K562 (cell line): ENCODE results near the gene ALOX5. TPM values are rescaled to one million over a fixed set of nuclear protein-coding genes. Genes with fewer than 3 reads are reported as not detected.
A peak's percentile ranks its signal among the peaks of the same experiment; 100 is the strongest.

Experiments
- ATAC-seq: fragments of 200-7000 bp; cut with Tn5 transposase; 3 replicates; pipeline ENCODE4 v1.9.1; 2020; ENCODE audit warnings: moderate library complexity
- BruUV-seq: library from RNA; stranded (reverse); fragments of 400-500 nt; replicated peaks from 2 replicates; lab custom pipeline; 2021; lab: Mats Ljungman, UMichigan
- CTCF ChIA-PET: fragments of 300-600 bp; formaldehyde crosslinking; extraction: SDS; loops from one replicate; lab custom pipeline; 2021; ENCODE audit warnings: low intra/inter-chr PET ratio; lab: Yijun Ruan, JAX
- POLR2A ChIA-PET: fragments of 300-600, 350-650 bp; sonication (Branson Sonifier 250); formaldehyde crosslinking; extraction: SDS; loops from one replicate; lab custom pipeline; 2021; ENCODE audit warnings: antibody characterized with exemption, inconsistent platforms; lab: Yijun Ruan, JAX
- DNase-seq, 4 experiments: peaks; one replicate each; pipeline versions ENCODE4 v3.0.0 to v3.0.0-alpha.2; 2011 to 2018; ENCODE audit warnings: low spot score in 3 of 4, mixed read lengths in 3 of 4; ENCODE audit errors: extremely low read depth in 1 of 4
- FAIRE-seq: peaks from 2 replicates; lab custom pipeline; 2011; peaks lifted over from hg19 to GRCh38; lab: Jason Lieb, UNC
- H2AFZ ChIP-seq: 2 replicates; pipeline ENCODE4 v1.6.0; 2011; ENCODE audit warnings: low read depth, low read length, control low read depth, inconsistent platforms
- H3K27ac ChIP-seq: fragments of 200-600 bp; 3 replicates; pipeline ENCODE4 v1.8.0; 2011; ENCODE audit warnings: low read depth, mild to moderate bottlenecking, control low read depth, inconsistent platforms, low read length, moderate library complexity, mixed read lengths; ENCODE audit errors: extremely low read depth
- H3K27me3 ChIP-seq, 2 experiments: fragments of 300-600 bp in 1 of 2; 2 replicates in 1 of 2; 3 replicates in 1 of 2; pipeline versions ENCODE4 v1.6.0 to v1.8.0; 2011; ENCODE audit warnings: inconsistent platforms in 2 of 2, low read length in 2 of 2, mild to moderate bottlenecking in 1 of 2, mixed read lengths in 1 of 2, moderate library complexity in 1 of 2; ENCODE audit not compliant: control insufficient read depth in 2 of 2, insufficient read depth in 2 of 2
- H3K36me3 ChIP-seq: fragments of 300-600 bp; 3 replicates; pipeline ENCODE4 v1.8.0; 2011; ENCODE audit warnings: mild to moderate bottlenecking, low read length, inconsistent platforms; ENCODE audit not compliant: control insufficient read depth, insufficient read depth
- H3K4me1 ChIP-seq, 2 experiments: fragments of 200-600 bp in 1 of 2; replicated peaks in 1 of 2; 2 replicates in 1 of 2; 3 replicates in 1 of 2; pipeline versions ENCODE4 v1.5.1 to v1.8.0; 2011; ENCODE audit warnings: inconsistent platforms in 2 of 2, low read length in 2 of 2, mild to moderate bottlenecking in 1 of 2, mixed read lengths in 1 of 2, moderate library complexity in 1 of 2; ENCODE audit not compliant: control insufficient read depth in 2 of 2, insufficient read depth in 2 of 2
- H3K4me2 ChIP-seq: 2 replicates; pipeline ENCODE4 v1.6.1; 2011; ENCODE audit warnings: low read length, control low read depth, inconsistent platforms, mixed read lengths; ENCODE audit not compliant: insufficient read depth
- H3K4me3 ChIP-seq: fragments of 200-600 bp; sonication (generic), shearing (Covaris generic); 2 replicates; pipeline ENCODE4 v1.5.1; 2016; ENCODE audit warnings: control low read depth, inconsistent platforms
- H3K79me2 ChIP-seq: fragments of 200-600 bp; 3 replicates; pipeline ENCODE4 v1.8.0; 2011; ENCODE audit warnings: low read length, inconsistent platforms; ENCODE audit not compliant: control insufficient read depth, insufficient read depth
- H3K9ac ChIP-seq, 2 experiments: 2 replicates each; pipeline versions ENCODE4 v1.6.0 to v1.6.1; 2011; ENCODE audit warnings: low read depth in 2 of 2, low read length in 2 of 2, control low read depth in 1 of 2, inconsistent platforms in 1 of 2, mild to moderate bottlenecking in 1 of 2, mixed read lengths in 1 of 2; ENCODE audit not compliant: insufficient read depth in 1 of 2
- H3K9me1 ChIP-seq: one replicate; pipeline ENCODE4 v1.6.0; 2011; ENCODE audit warnings: inconsistent platforms, mild to moderate bottlenecking, low read length, moderate library complexity; ENCODE audit not compliant: control insufficient read depth, insufficient read depth
- H3K9me3 ChIP-seq: replicated peaks from 2 replicates; pipeline ENCODE4 v1.5.1; 2011; ENCODE audit warnings: low read depth, low read length, inconsistent platforms; ENCODE audit not compliant: control insufficient read depth, insufficient read depth
- H4K20me1 ChIP-seq: replicated peaks from 2 replicates; pipeline ENCODE4 v1.6.1; 2011; ENCODE audit warnings: low read length, inconsistent platforms, mixed read lengths; ENCODE audit not compliant: control insufficient read depth, insufficient read depth
- HLTF ChIP-seq: fragments of 450-650 bp; IDR thresholded peaks from 2 replicates; pipeline ENCODE4 v1.6.1; 2016
- KDM5B ChIP-seq: fragments of 200-600 bp; sonication (generic); IDR thresholded peaks from 2 replicates; pipeline ENCODE4 v1.6.1; 2012; ENCODE audit warnings: low read depth, mild to moderate bottlenecking, moderate library complexity, low read length, control low read depth, inconsistent platforms; ENCODE audit not compliant: insufficient replicate concordance
- LEF1 ChIP-seq: fragments of 450-650 bp; IDR thresholded peaks from 2 replicates; pipeline ENCODE4 v1.6.1; 2016; ENCODE audit warnings: mild to moderate bottlenecking
- NCOA6 ChIP-seq: fragments of 450-650 bp; IDR thresholded peaks from 2 replicates; pipeline ENCODE4 v1.6.1; 2017; ENCODE audit warnings: mild to moderate bottlenecking
- RHOXF2B ChIP-seq: fragments of 250-450 bp; sonication (Bioruptor Pico); conservative IDR thresholded peaks from 2 replicates; pipeline ENCODE4 v1.5.1; 2021
- SMAD3 ChIP-seq: fragments of 450-650 bp; formaldehyde crosslinking; conservative IDR thresholded peaks from 2 replicates; pipeline ENCODE4 v1.4.0; 2020; ENCODE audit warnings: mild to moderate bottlenecking
- SNIP1 ChIP-seq: fragments of 450-650 bp; IDR thresholded peaks from 2 replicates; pipeline ENCODE4 v1.7.1; 2017; ENCODE audit warnings: low read depth, mild to moderate bottlenecking
- ZC3H4 ChIP-seq: sonication (generic); formaldehyde crosslinking; IDR thresholded peaks from 2 replicates; pipeline ENCODE4 v1.9.0; 2021; ENCODE audit warnings: missing genetic modification reagents, borderline replicate concordance
- ZNF217 ChIP-seq: sonication (generic); formaldehyde crosslinking; IDR thresholded peaks from 2 replicates; pipeline ENCODE4 v1.8.0; 2022; ENCODE audit warnings: mild to moderate bottlenecking, missing genetic modification reagents
- ZNF444 ChIP-seq: fragments of 250-450 bp; sonication (Bioruptor Pico); IDR thresholded peaks from 2 replicates; pipeline ENCODE4 v1.4.0; 2020; ENCODE audit warnings: mild to moderate bottlenecking, moderate library complexity
- ZNF668 ChIP-seq: fragments of 250-450 bp; sonication (Bioruptor Pico); IDR thresholded peaks from 2 replicates; pipeline ENCODE4 v1.8.0; 2022; ENCODE audit warnings: mild to moderate bottlenecking, inconsistent platforms
- WGBS: fragments of 100-300 bp; shearing (Covaris generic); methylation state at CpG from one replicate; pipeline ENCODE4 v1.1.6; 2016; ENCODE audit warnings: low coverage, mixed read lengths; ENCODE audit not compliant: insufficient coverage; ENCODE audit errors: missing lambda C conversion rate; 5-methylcytosine and 5-hydroxymethylcytosine counted together
- in situ Hi-C: fragments of 300-500 bp; cut with MboI; formaldehyde crosslinking; loops from 4 replicates; pipeline ENCODE4 v1.15.0; 2018; ENCODE audit warnings: inconsistent platforms, mixed read lengths
- intact Hi-C: fragments of 100-400 bp; cut with micrococcal nuclease; formaldehyde crosslinking; loops from 2 replicates; pipeline ENCODE4 v1.14.2; 2022
- polyA plus RNA-seq, 8 experiments: library from polyadenylated mRNA; depleted of rRNA in 4 of 8; stranded (reverse) in 5 of 8; unstranded in 3 of 8; fragments of >200 nt; fragmentation: Nextera tagmentation in 2 of 8; fragmentation: Illumina TruSeq in 1 of 8; extraction: Ambion mirVana in 2 of 8; extraction: Trizol in 1 of 8; gene quantifications; 2 replicates each; pipeline versions ENCODE4 v1.2.1 to v1.2.3, GENCODE V29; 2011 to 2014; ENCODE audit warnings: inconsistent platforms in 1 of 8, missing spikeins in 1 of 8
- total RNA-seq, 7 experiments: library from RNA; depleted of rRNA in 6 of 7; stranded (reverse); fragments of >200 nt in 6 of 7; fragmentation: Illumina TruSeq in 2 of 7; extraction: Trizol in 2 of 7; gene quantifications; 2 replicates each; pipeline versions ENCODE4 v1.2.1 to v1.2.3, GENCODE V29; 2011 to 2021; ENCODE audit warnings: low replicate concordance in 1 of 7
- TF ChIP-seq, protein P1 (sequence below): sonication (generic); formaldehyde crosslinking; IDR thresholded peaks from 2 replicates; pipeline ENCODE4 v1.8.0; 2022; ENCODE audit warnings: missing genetic modification reagents, mild to moderate bottlenecking, moderate library complexity, borderline replicate concordance
- TF ChIP-seq, protein P2 (sequence below): fragments of 250-450 bp; sonication (Bioruptor Pico); IDR thresholded peaks from 2 replicates; pipeline ENCODE4 v1.5.0; 2020; ENCODE audit warnings: mild to moderate bottlenecking, borderline replicate concordance
- TF ChIP-seq, protein P3 (sequence below): fragments of 450-650 bp; conservative IDR thresholded peaks from 2 replicates; pipeline ENCODE4 v1.6.1; 2016; ENCODE audit warnings: missing genetic modification characterization, low read depth, mild to moderate bottlenecking, missing compliant biosample characterization, moderate library complexity
- TF ChIP-seq, protein P4 (sequence below), 2 experiments: fragments of 200-800 bp in 1 of 2; sonication (Bioruptor generic) in 1 of 2; sonication (generic) in 1 of 2; formaldehyde crosslinking in 1 of 2; IDR thresholded peaks in 1 of 2; conservative IDR thresholded peaks in 1 of 2; 2 replicates each; pipeline versions ENCODE4 v1.5.0 to v1.6.1; 2016 to 2020; ENCODE audit warnings: missing compliant biosample characterization in 1 of 2, missing genetic modification characterization in 1 of 2, missing genetic modification reagents in 1 of 2

ALOX5 gene
- total and polyA plus RNA-seq, 9 of the 15 experiments (the other 6 are each of a cell fraction or from before 2014, with no cell fraction given) = 0.10 to 2.4 (median 1.4) TPM

DNA sequence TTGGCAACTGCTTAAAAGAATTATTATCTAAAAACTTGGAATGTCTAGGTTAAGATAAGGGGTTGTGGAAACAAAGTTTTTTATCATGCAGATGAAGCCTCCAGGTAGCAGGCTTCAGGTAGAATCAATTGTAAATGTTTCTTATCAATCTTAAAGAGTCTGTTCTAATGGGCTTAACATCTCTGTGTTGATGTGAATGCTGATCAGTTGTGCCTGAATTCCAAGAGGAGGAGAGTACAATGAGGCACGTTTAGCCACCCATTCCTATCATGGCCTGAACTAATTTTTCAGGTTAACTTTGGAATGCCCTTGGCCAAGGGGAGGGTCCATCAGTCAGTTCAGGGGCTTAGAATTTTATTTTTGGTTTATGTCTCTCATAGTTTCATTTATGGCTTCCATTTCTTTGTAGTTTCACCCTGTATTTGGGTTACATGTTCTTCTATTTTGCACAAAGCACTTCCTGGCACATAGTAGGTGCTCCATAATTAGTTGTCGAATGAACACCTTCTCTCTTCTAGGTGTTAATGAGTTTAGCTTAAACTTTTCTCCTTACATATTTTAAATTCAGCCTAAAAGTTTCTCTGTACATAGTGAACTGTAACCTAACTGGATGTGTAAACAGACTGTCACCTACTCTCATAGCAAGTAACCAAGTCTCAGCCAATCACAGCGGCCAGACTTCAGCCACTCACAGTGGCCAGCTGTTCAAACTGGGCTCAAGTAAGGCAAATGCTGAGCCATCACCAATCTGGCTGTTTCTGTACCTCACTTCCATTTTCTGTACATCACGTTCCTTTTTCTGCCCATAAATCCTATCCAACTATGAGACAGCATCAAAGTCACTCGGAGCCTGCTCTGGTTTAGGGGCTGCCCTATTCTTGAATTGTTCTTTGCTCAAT lies 34.7 kb downstream of the ALOX5 start:
- DNase-seq = peak in 1 of 4 experiments; percentile 63
- Histone ChIP-seq H3K9me3 (0 out of 2 replicates have a peak, but pooled peaks cover 2% of the 10 kb centered on the region), H3K4me1 (peaks cover 12 to 60% of the 10 kb centered on the region in 2 experiments), H2AFZ (peak overlapping the region; percentile 71), H3K27me3 (no peaks in the 10 kb centered on the region), H3K27ac (peak overlapping the region; percentile 86; the same call in 1 of the 3 replicates), H4K20me1 (no peaks in the 10 kb centered on the region), H3K4me3 (no peak overlapping the region), H3K79me2 (peaks cover 9% of the 10 kb centered on the region; the same call in 1 of the 3 replicates), H3K9ac (peak overlapping the region in 1 of 2 experiments; percentile 80; a peak in 1 of 4 replicates), H3K4me2 (no peak overlapping the region; the same call in 1 of the 2 replicates), H3K9me1 (no peaks in the 10 kb centered on the region), H3K36me3 (no peaks in the 10 kb centered on the region)
- 31% methylated on average over 5 of the region's 5 CpGs for WGBS
- ChIA-PET POLR2A (interaction anchor here (0.8 to 1.6 kb wide), 3 partner anchors 9 to 26 kb away, joined by 3 to 8 read pairs (median 3); no protein-coding TSS in a partner anchor), CTCF (no interaction called here)
- intact Hi-C loops (no loop called here), in situ Hi-C loops (no loop called here)
- peak; percentile 23 for FAIRE-seq
- peak; percentile 74 for ATAC-seq
- BruUV-seq = no TSS peak
- TF ChIP-seq SNIP1 (no peak), NCOA6 (no peak), ZNF217 (CRISPR knock-in tag) (no peak), RHOXF2B (CRISPR knock-in tag) (no peak), ZNF444 (CRISPR knock-in tag) (no peak), ZNF668 (CRISPR knock-in tag) (peak; percentile 54; the same call in 1 of the 2 replicates), ZC3H4 (no peak), HLTF (no peak), SMAD3 (no peak), LEF1 (no peak), KDM5B (peak; percentile 8)
- TF ChIP-seq, protein P1, sequence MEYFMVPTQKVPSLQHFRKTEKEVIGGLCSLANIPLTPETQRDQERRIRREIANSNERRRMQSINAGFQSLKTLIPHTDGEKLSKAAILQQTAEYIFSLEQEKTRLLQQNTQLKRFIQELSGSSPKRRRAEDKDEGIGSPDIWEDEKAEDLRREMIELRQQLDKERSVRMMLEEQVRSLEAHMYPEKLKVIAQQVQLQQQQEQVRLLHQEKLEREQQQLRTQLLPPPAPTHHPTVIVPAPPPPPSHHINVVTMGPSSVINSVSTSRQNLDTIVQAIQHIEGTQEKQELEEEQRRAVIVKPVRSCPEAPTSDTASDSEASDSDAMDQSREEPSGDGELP (CRISPR knock-in tag) = peak; percentile 59; the same call in 1 of the 2 replicates
- TF ChIP-seq, protein P2, sequence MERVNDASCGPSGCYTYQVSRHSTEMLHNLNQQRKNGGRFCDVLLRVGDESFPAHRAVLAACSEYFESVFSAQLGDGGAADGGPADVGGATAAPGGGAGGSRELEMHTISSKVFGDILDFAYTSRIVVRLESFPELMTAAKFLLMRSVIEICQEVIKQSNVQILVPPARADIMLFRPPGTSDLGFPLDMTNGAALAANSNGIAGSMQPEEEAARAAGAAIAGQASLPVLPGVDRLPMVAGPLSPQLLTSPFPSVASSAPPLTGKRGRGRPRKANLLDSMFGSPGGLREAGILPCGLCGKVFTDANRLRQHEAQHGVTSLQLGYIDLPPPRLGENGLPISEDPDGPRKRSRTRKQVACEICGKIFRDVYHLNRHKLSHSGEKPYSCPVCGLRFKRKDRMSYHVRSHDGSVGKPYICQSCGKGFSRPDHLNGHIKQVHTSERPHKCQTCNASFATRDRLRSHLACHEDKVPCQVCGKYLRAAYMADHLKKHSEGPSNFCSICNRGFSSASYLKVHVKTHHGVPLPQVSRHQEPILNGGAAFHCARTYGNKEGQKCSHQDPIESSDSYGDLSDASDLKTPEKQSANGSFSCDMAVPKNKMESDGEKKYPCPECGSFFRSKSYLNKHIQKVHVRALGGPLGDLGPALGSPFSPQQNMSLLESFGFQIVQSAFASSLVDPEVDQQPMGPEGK (CRISPR knock-in tag) = 0 out of 2 replicates have a peak, but pooled peaks have one; percentile 63
- TF ChIP-seq, protein P3, sequence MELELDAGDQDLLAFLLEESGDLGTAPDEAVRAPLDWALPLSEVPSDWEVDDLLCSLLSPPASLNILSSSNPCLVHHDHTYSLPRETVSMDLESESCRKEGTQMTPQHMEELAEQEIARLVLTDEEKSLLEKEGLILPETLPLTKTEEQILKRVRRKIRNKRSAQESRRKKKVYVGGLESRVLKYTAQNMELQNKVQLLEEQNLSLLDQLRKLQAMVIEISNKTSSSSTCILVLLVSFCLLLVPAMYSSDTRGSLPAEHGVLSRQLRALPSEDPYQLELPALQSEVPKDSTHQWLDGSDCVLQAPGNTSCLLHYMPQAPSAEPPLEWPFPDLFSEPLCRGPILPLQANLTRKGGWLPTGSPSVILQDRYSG (tag) = peak; percentile 18; the same call in 1 of the 2 replicates
- TF ChIP-seq, protein P4, sequence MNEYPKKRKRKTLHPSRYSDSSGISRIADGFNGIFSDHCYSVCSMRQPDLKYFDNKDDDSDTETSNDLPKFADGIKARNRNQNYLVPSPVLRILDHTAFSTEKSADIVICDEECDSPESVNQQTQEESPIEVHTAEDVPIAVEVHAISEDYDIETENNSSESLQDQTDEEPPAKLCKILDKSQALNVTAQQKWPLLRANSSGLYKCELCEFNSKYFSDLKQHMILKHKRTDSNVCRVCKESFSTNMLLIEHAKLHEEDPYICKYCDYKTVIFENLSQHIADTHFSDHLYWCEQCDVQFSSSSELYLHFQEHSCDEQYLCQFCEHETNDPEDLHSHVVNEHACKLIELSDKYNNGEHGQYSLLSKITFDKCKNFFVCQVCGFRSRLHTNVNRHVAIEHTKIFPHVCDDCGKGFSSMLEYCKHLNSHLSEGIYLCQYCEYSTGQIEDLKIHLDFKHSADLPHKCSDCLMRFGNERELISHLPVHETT (CRISPR knock-in tag; conservative IDR thresholded peaks at IDR 0.05 in 1 of 2, IDR thresholded peaks at IDR 0.05 in 1 of 2) = 0 out of 4 replicates have a peak, but pooled peaks of 1 of the 2 experiments have one; percentile 15
